Activated CD8-positive, alpha-beta memory T cell treated with anti-CD3 and anti-CD28 coated beads for 36 hours (primary cell): Measurements from ENCODE around the gene COL15A1. TPM values are rescaled to one million over a fixed set of nuclear protein-coding genes. Genes with fewer than 3 reads are reported as not detected.

ENCODE experiments used
- CTCF ChIA-PET: fragments of 350-600 bp; sonication (Branson Sonifier 250); formaldehyde crosslinking; loops from one replicate; lab custom pipeline; 2021; ENCODE audit warnings: antibody characterized with exemption; lab: Charles Lee
- POLR2A ChIA-PET: fragments of 350-600 bp; sonication (Branson Sonifier 250); formaldehyde crosslinking; loops from one replicate; lab custom pipeline; 2021; ENCODE audit warnings: antibody characterized with exemption; lab: Charles Lee
- total RNA-seq, 2 experiments: library from RNA; stranded (reverse); gene quantifications; one replicate each; pipeline ENCODE4 v1.2.3, GENCODE V29; 2021

The COL15A1 gene
- total RNA-seq, 2 experiments from 2014 or later = 0.02 to 0.04 TPM

DNA sequence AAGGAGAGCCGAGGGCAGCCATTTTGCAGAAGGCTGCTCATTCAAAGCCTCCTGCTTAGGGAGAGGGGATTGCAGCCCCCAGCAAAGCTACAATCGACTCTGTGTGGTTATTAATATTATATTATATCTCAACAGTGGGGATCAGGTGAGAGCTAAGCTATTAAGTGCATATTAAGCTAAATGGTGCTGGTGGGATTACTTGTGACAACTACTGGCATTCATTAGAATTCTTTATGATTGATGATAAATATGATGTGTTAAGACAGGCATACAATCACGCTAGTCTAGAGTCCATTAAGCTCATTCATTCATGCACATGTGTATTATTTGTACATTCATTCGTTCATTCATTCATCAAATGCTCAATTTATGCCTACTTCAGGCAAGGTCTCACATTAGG, 23.0 kb downstream of the COL15A1 start:
- CTCF ChIA-PET = no interaction called here
- POLR2A ChIA-PET = no interaction called here

DNA sequence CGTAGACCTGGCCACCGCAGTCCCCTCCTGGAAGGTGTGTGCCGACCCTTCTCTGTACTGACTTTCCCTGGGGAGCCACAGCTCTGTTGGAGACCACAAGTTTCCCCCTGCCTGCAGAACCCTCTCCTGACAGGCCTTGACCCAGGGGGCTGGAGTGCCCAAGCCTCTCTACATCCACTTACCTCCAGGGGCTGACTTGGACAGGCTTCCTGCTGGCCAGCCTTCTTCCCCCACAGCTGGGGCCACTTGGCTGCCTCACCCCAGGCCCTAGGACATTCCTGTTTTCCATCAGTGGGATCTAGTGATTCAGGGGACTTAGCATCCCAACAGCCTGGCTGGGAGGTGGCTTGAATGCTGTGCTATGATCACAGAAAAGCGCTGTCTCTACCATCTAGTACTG, 23.6 kb downstream of the COL15A1 start:
- CTCF ChIA-PET = no interaction called here
- POLR2A ChIA-PET = no interaction called here

DNA sequence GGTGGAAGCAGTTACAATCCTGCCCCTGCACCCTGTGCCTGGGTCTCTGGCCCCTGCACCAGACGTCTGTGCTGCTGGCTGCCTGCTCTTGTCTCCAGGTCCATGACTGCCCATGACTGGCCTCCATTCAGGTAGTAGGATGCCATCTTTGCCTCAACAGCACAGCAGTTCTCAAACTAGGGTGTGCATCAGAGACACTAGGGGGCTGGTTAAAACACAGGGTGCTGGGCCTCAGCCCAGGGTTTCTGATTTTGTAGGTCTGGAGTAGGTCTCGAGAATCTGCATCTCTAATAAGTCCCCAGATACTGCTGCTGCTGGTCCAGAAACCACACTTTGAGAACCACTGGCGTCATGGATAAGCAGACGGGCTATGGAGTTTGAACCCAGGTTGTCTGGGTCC, 24.0 kb downstream of the COL15A1 start:
- ChIA-PET CTCF (no interaction called here), POLR2A (no interaction called here)

DNA sequence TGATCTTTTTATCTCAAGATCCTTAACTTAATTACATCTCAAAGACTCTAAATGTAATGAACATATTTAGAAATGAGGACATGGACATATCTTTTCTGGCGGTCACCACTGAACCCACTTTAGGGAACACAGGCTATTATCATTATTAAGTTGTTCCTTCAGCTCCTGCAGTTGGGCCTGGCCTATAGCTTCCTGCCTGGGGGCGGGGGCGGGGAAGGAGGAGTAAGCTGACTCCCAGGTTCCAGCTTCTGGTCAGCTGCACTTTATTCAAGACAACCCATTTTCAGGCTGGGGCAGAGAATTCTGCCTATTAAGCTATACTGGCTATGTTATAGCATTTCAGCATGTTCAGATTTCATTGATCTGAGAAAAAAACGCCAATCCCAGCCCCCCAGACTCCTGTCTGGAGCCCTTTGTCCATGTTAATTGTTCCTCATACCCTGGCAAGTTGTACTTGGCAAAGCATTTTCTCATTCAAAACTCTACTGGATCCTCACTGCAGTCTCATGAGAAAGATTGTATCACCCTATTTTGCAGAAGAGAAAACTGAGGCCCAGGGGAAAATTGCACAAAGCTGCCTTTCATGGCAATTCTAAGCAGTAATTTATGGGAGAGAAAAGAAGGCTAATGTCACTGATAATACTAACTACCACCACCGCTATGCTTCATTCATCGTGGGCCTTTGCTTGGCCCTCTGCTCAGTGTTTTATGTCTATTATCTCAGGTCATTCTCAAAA, 25.1 kb downstream of the COL15A1 start:
- ChIA-PET CTCF (no interaction called here), POLR2A (no interaction called here)

DNA sequence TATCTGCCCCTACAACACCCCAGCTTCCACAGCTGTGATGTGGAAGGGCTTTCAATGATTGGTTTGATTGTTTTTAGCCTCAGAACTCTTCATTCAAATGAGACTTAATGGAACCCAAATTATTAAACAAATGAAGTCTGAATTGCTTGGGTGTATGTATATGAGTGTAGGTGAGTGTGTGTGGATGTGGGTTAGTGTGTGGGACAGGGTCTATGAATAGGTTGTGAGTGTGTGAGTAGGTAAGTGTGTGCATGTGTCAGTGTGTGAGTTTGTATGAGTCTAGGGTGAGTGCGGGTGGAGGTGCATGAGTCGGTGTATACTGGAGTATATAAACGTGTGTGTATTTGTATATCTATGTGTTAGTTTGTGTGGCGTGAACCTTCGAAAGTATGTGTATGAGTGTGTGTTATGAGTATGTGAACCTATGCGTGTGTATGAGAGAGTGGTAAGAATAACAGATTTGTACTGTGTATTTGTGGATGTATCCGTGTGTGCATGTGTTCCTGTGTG, 26.9 kb downstream of the COL15A1 start:
- POLR2A ChIA-PET = no interaction called here
- CTCF ChIA-PET = no interaction called here

DNA sequence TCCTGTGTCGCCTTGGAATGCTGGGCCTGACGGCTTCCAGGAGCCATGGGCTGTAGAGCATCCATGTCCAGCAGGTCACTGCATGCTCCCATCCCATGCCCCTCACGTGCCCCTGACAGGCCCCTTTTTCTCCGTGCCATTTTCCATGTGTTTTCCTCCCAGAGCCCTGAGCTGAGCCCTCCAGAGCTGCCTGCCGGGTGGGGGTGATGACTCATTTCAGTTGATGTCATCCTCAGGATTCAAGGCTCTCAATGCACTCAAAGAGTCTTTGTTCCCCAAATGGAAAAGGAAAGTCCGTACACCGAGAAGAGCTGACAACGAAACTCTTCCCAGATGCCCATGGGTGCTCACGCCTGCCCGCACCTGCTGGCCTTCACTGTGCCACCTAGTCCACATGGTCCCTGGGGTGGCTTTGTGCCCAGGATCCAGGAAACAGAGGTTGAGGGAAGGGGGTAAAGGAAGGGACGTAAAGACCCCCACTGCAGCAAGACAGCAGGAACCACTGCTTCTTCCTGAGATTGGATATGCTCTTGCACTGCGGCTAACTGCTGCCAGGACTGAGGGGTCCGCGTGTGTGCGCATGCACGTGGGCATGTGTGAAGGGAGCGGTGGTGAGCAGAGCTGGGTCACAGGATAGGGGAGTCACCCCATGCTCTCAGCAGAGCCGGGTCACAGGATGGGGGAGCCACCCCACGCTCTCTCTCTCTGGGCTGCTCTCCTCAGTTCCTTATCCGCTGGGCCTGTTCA, 27.6 kb downstream of the COL15A1 start:
- CTCF ChIA-PET = interaction anchor here (1.4 kb wide), 1 partner anchor 32 kb away, joined by 3 read pairs; no protein-coding TSS in a partner anchor

DNA sequence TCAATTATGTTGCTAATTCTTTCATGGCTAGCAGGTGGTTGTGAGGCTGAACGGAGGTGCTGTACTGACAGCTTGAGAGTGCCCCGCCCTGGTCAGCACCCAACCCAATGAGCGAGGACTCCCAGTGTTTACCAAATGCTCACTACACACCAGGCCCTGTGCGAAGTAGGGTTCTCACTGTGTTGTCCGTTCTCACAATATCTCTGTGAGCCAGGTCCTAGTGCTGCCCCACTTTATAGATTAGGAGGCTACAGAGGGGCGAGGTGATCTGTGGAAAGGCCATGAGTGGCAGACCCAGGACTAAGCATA, 28.2 kb downstream of the COL15A1 start:
- ChIA-PET CTCF (interaction anchor here (1.4 kb wide), 1 partner anchor 31 kb away, joined by 3 read pairs; no protein-coding TSS in a partner anchor), POLR2A (no interaction called here)

More for the DNA sequence above, 27.6 kb downstream of the COL15A1 start:
- POLR2A ChIA-PET = no interaction called here

DNA sequence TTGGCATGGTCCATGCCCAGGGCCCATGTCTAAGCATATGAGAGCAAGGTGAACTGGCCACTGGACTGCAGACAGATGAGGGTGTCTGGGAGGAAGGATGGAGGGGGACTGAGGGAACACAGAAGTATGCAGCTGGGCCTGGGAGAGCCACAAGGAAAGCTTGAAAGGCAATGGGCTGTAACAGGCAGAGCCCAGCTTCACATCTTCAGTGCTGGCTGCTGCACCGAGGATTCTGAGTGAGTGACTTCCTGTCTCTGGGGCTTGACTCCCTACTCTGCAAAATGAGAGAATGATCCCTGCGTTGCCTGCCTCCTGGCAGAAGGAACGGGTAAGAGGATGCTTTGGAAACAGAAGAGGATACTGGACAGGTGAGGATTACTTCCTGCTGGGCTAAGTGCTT, 29.0 kb downstream of the COL15A1 start:
- ChIA-PET CTCF (interaction anchor here (1.4 kb wide), 1 partner anchor 31 kb away, joined by 3 read pairs; no protein-coding TSS in a partner anchor), POLR2A (interaction anchor here (0.6 kb wide), 1 partner anchor 163 kb away, joined by 7 read pairs; no protein-coding TSS in a partner anchor)

DNA sequence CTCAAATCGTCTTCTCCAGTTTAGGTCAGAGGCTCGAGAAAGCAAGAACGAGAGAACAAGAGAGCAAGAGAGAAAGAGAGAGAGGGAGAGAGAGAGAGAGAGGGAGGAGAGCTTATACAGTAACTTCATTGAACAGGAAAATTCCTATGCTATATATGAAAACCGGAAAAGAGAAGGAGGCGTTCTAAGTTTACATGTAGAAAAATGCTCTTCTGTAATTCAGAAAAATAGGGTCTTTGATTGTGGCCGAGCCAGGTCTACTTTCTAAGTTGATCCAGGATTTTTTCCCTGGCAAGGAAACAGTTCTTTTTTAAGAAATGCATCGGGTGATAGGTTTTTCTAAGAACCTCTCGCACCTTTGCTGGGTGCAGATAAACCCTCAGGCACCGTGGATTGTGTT, 29.5 kb downstream of the COL15A1 start:
- ChIA-PET CTCF (interaction anchor here (1.4 kb wide), 1 partner anchor 30 kb away, joined by 3 read pairs; no protein-coding TSS in a partner anchor), POLR2A (interaction anchor here (0.6 kb wide), 1 partner anchor 163 kb away, joined by 7 read pairs; no protein-coding TSS in a partner anchor)

DNA sequence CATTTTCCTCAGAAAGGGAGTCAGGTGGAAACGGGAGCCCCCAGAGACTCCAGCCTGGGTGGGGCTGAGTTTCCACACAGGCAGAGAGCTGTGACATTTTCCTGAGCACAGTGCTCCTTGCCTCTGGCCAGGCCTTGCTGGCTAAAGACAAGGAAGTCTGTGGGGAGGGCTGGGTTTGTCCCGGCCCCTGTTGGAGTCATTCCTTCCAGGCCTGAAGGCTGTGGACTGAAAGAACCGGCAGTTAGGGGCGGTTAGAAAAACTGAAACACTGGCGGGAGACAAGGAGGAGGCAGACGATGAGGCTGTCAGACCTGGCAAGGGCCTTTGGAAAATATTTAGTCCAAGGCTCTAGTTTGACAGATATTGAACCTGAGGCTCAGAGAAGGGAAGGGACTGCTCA, 29.9 kb downstream of the COL15A1 start:
- CTCF ChIA-PET = interaction anchor here (1.0 to 2.9 kb wide), 2 partner anchors 13 to 168 kb away, joined by 3 to 11 read pairs; no protein-coding TSS in a partner anchor
- POLR2A ChIA-PET = interaction anchor here (0.6 kb wide), 1 partner anchor 162 kb away, joined by 7 read pairs; no protein-coding TSS in a partner anchor

DNA sequence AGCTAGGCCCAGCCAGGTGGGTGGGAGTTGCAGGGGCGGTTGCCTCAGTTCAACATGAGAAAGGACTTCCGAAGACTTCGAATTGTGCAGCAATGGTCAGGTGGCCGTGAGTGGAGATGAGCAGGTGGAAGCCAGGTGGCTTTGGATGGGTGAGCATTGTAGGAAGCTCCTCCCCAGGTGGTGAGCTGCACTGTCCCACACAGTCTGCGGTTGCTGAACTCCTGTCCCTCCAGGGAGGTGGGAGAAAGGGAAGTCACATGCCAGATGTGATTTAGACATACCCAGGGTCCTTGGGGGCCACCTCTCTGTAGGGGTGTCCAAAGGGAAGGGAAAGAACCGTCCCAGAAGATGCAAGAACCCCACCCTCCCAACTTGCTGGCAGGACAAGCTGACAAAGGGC, 30.4 kb downstream of the COL15A1 start:
- ChIA-PET POLR2A (no interaction called here), CTCF (interaction anchor here (0.6 to 2.9 kb wide), 6 partner anchors 13 to 167 kb away, joined by 3 to 11 read pairs (median 4); no protein-coding TSS in a partner anchor)

DNA sequence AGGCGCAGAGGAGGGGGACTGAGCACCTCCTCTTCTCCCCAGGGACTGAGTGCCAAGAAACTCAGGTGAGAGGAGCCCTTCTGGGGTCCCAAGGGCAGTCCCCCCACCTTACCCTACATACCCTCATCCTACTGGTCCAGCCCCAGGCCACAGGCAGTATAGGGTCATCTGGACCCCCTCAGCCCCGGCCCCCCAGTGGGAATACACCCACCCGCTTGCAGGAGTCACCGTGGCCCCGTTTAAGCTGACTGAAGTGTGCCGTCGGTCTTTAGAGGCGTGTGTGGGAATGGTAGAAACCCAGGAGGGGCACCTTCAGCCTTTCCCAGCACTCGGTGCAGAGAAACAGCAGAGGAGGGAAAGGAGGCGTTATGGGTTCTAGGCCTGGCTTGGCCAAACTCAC, 30.8 kb downstream of the COL15A1 start:
- POLR2A ChIA-PET = no interaction called here
- CTCF ChIA-PET = interaction anchor here (0.6 to 2.9 kb wide), 14 partner anchors 14 to 210 kb away, joined by 3 to 11 read pairs (median 3); no protein-coding TSS in a partner anchor

DNA sequence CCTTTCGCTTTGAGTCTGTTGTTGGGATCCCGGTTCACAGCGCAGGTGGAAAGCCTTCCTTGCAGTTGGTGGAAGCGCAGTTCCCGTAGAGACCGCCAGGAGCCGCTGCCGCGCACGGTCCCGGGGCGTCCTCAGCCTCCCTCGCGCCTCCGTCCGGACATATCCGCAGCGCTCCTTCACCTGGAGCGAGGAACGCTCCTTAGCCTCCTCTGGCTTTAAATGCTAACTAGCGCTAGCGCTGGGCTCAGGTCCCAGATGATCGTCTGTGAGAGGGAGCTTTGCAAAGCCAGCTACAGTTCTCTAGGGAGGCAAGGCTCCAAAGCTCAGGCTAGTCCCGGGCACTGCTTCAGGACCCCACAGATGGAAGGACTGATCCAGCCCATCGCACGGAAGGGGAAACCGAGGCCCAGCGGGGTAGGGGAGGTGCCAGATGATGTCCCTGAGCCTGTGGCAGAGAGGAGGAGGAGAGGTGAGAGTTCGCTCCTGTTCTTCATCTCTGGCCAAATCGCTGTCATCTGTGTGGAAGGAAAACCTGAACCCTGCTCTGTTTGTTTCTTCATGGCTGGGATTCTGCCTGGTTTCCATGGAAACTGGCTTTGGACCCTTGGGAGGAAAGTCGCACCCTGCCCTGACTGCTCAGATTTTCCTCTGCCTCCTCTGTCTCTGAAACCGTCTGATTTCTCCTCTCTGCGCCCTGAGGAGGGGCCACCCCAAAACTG, 31.4 kb downstream of the COL15A1 start:
- ChIA-PET POLR2A (no interaction called here), CTCF (interaction anchor here (0.9 to 2.9 kb wide), 12 partner anchors 12 to 210 kb away, joined by 3 to 11 read pairs (median 4); no protein-coding TSS in a partner anchor)

DNA sequence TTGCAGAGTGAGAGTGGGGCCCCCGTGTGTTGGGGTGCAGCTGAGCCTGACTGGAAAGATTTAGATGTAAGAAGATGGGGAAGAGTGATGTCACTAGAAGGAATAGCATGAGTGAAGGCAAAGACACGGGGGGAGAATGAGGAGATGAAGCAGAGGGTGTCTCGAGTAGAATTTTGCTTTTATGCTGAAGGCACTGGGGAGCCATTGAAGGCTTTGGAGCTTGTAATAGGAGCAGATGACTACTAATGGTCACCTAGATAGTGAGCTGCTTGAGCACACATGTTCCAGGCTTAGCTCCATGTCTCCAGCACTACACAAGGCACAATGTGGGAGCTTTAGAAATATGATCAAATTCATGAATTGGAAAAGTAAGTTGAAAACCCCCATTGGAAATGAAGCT, 32.1 kb downstream of the COL15A1 start:
- ChIA-PET CTCF (interaction anchor here (1.2 to 2.9 kb wide), 7 partner anchors 11 to 209 kb away, joined by 3 to 11 read pairs (median 5); no protein-coding TSS in a partner anchor), POLR2A (no interaction called here)

DNA sequence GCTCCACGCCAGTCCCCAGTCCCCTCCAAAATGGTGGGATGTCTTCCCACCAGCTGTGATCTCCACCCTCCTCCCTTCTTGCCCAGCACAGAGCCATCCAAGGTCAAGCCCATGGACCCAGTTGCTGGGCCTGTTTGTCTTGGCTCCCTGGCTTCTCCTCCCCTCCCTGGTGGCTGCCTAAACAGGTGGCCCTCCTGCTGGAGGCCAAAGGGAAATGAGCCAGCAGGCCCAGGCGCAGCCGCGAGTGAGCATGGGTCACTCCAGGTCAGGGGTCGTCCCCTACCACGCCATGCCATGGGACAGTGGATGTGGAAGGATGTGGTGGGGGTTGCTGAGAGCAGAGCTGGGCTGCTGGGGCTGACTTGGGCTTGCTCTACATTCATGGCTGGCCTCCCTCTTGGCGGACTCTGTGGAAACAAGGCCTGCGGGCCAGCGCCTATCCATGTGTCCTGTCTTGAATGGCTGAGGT, 33.6 kb downstream of the COL15A1 start:
- ChIA-PET CTCF (no interaction called here), POLR2A (no interaction called here)

DNA sequence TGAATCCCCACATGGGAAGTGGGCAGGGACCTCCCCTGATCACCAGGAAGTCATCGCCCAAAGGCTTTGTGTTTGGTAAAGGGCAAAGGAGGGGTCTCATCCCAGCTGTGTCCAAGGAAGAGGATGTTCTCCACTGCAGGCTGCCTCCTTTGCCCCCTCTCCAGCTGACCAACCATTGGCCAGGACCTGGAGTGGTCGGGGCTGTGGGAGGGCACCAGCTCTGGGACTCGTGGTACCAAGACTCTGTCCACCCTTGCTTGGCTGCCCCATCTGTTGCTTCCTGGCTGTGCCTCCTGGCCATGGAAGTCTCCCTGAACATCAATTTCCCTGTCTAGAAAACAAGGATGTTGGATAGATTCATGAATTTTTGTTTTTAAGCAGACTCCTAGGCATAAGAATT, 34.1 kb downstream of the COL15A1 start:
- CTCF ChIA-PET = interaction anchor here (1.2 kb wide), 1 partner anchor 12 kb away, joined by 3 read pairs; no protein-coding TSS in a partner anchor
- POLR2A ChIA-PET = no interaction called here

DNA sequence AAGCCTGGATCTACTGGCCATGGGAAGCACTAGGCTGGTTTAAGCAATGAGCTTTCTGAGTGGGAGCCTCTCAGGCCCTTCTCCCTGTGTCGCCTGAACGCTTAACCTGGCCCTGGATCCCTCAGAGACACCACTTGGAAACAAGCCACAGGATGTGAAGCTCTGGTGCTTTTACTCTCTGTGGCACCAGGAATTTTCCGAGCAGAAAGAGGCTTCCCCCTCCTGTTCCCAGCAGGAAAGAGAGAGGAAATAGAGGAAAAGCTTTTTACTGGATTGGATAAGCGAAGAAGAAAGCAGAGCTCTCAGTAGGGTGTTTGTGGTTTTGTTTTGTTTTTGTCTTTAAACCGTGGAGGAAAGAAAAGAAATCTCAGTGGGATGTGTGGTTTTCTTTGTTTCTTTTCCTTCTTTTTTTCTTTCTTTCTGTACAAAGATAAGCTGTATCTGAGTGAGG, 34.5 kb downstream of the COL15A1 start:
- ChIA-PET CTCF (interaction anchor here (0.9 to 1.2 kb wide), 2 partner anchors 11 to 129 kb away, joined by 3 read pairs; no protein-coding TSS in a partner anchor), POLR2A (no interaction called here)

DNA sequence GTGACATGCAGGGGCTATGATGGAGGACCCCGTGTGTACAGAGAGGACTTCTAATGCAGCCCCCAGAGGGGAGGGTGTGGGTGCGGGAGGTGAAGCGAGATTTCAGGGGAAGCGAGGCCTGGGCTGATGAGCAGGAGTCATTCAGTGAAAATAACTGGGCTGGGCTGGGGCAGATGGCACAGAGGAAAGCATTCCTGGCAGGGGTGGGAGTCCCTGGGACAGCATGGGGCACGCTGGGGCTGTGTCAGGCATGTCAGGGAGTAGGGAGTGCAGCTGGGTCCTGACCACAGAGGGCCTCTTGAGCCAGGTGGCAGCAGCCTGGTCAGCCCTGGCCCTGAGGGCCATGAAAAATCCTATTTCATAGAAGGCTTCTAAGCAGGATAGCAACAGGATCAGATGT, 36.6 kb downstream of the COL15A1 start:
- CTCF ChIA-PET = no interaction called here
- POLR2A ChIA-PET = no interaction called here
